SU-DHL-6 (cell line): ENCODE measurements around the gene TLCD5.

ENCODE experiments used
- H2AFZ ChIP-seq: fragments of 200-600 bp; sonication (generic); 2 replicates; pipeline ENCODE4 v1.6.1; 2014; ENCODE audit warnings: low read depth, mild to moderate bottlenecking, moderate library complexity, mixed read lengths, antibody characterized with exemption, low read length; ENCODE audit not compliant: severe bottlenecking
- H3F3A ChIP-seq: fragments of 200-600 bp; shearing (Covaris generic); 2 replicates; pipeline ENCODE4 v1.6.0; 2016; ENCODE audit warnings: antibody characterized with exemption, mild to moderate bottlenecking; ENCODE audit not compliant: insufficient read depth
- H3K27ac ChIP-seq: fragments of 200-600 bp; sonication (generic); 2 replicates; pipeline ENCODE4 v1.5.1; 2016; ENCODE audit warnings: low read depth, mild to moderate bottlenecking, low read length, moderate library complexity, mixed read lengths
- H3K27me3 ChIP-seq: fragments of 200-600 bp; sonication (generic), shearing (Covaris generic); 2 replicates; pipeline ENCODE4 v1.6.0; 2014; ENCODE audit warnings: mild to moderate bottlenecking, low read length
- H3K36me3 ChIP-seq: fragments of 200-600 bp; sonication (generic); 2 replicates; pipeline ENCODE4 v1.6.1; 2014; ENCODE audit warnings: mild to moderate bottlenecking, low read length, mixed read lengths
- H3K4me2 ChIP-seq: fragments of 300-600, 200-600 bp; shearing (Covaris generic), sonication (generic); 2 replicates; pipeline ENCODE4 v1.6.0; 2014; ENCODE audit warnings: low read length, low read depth, mild to moderate bottlenecking; ENCODE audit not compliant: poor library complexity, severe bottlenecking
- H3K4me3 ChIP-seq: fragments of 200-600 bp; sonication (generic); 2 replicates; pipeline ENCODE4 v1.5.1; 2014; ENCODE audit warnings: antibody characterized with exemption, low read length, mild to moderate bottlenecking, mixed read lengths; ENCODE audit not compliant: insufficient read depth, poor library complexity, severe bottlenecking
- H3K79me2 ChIP-seq: fragments of 200-600 bp; sonication (generic); 2 replicates; pipeline ENCODE4 v1.6.1; 2014; ENCODE audit warnings: mild to moderate bottlenecking, low read length, moderate library complexity; ENCODE audit not compliant: insufficient read depth
- H3K9ac ChIP-seq: fragments of 200-600 bp; sonication (generic); 2 replicates; pipeline ENCODE4 v1.7.0; 2014; ENCODE audit warnings: mild to moderate bottlenecking, low read length
- H3K9me2 ChIP-seq: fragments of 200-600 bp; sonication (generic); replicated peaks from 2 replicates; pipeline ENCODE4 v1.6.1; 2014; ENCODE audit warnings: low read length; ENCODE audit not compliant: insufficient read depth
- H3K9me3 ChIP-seq: fragments of 200-600 bp; sonication (generic); 2 replicates; pipeline ENCODE4 v1.6.1; 2014; ENCODE audit warnings: low read length, mixed read lengths; ENCODE audit not compliant: insufficient read depth
- H4K20me1 ChIP-seq: fragments of 200-600 bp; sonication (generic); 2 replicates; pipeline ENCODE4 v1.6.1; 2014; ENCODE audit warnings: low read depth, mild to moderate bottlenecking, antibody characterized with exemption, low read length, moderate library complexity, mixed read lengths
- CTCF ChIP-seq: fragments of 200-600 bp; sonication (generic); IDR thresholded peaks from one replicate; pipeline ENCODE4 v1.5.1; 2017; ENCODE audit warnings: antibody characterized with exemption, mild to moderate bottlenecking, low read length, moderate library complexity; ENCODE audit not compliant: insufficient read depth, poor library complexity, severe bottlenecking
- EZH2phosphoT487 ChIP-seq: fragments of 200-600 bp; sonication (generic), shearing (Covaris generic); conservative IDR thresholded peaks from 2 replicates; pipeline ENCODE4 v1.6.1; 2018; ENCODE audit warnings: mild to moderate bottlenecking, antibody characterized with exemption, low read length, moderate library complexity, mixed read lengths

TLCD5 gene

GRCh38 chr11:120293038-120293800 is 31.9 kb upstream of the TLCD5 start:
- no peaks in the 10 kb centered on the region for H3K9me2 ChIP-seq
- H3K79me2 ChIP-seq = no peaks in the 10 kb centered on the region
- no peaks in the 10 kb centered on the region for H3K27me3 ChIP-seq
- H3K27ac ChIP-seq = no peak overlapping the region
- H3F3A ChIP-seq = no peaks in the 10 kb centered on the region
- H3K9me3 ChIP-seq = no peaks in the 10 kb centered on the region
- no peak overlapping the region for H2AFZ ChIP-seq
- no peak overlapping the region for H3K9ac ChIP-seq
- no peaks in the 10 kb centered on the region for H3K36me3 ChIP-seq
- no peak overlapping the region for H3K4me3 ChIP-seq
- H4K20me1 ChIP-seq = no peaks in the 10 kb centered on the region
- no peak for TF ChIP-seq EZH2phosphoT487
- TF ChIP-seq CTCF = no peak
- H3K4me2 ChIP-seq = no peak overlapping the region

GRCh38 chr11:120294096-120294495 is 31.0 kb upstream of the TLCD5 start:
- H2AFZ ChIP-seq = no peak overlapping the region
- H3K9me3 ChIP-seq = no peaks in the 10 kb centered on the region
- H3K27me3 ChIP-seq = no peaks in the 10 kb centered on the region
- H3K4me2 ChIP-seq = no peak overlapping the region
- no peaks in the 10 kb centered on the region for H4K20me1 ChIP-seq
- no peaks in the 10 kb centered on the region for H3K36me3 ChIP-seq
- H3K4me3 ChIP-seq = no peak overlapping the region
- H3K9me2 ChIP-seq = no peaks in the 10 kb centered on the region
- H3K79me2 ChIP-seq = no peaks in the 10 kb centered on the region
- H3K9ac ChIP-seq = no peak overlapping the region
- no peaks in the 10 kb centered on the region for H3F3A ChIP-seq
- no peak for TF ChIP-seq CTCF
- no peak for TF ChIP-seq EZH2phosphoT487
- no peak overlapping the region for H3K27ac ChIP-seq

GRCh38 chr11:120295099-120295498 is 30.0 kb upstream of the TLCD5 start:
- no peaks in the 10 kb centered on the region for H3K9me2 ChIP-seq
- H3K4me2 ChIP-seq = no peak overlapping the region
- no peaks in the 10 kb centered on the region for H3K36me3 ChIP-seq
- no peaks in the 10 kb centered on the region for H3K9me3 ChIP-seq
- H3K9ac ChIP-seq = no peak overlapping the region
- no peak overlapping the region for H3K27ac ChIP-seq
- no peaks in the 10 kb centered on the region for H3F3A ChIP-seq
- no peak overlapping the region for H3K4me3 ChIP-seq
- TF ChIP-seq EZH2phosphoT487 (no peak), CTCF (no peak)
- H2AFZ ChIP-seq = no peak overlapping the region
- no peaks in the 10 kb centered on the region for H3K27me3 ChIP-seq
- H4K20me1 ChIP-seq = no peaks in the 10 kb centered on the region
- no peaks in the 10 kb centered on the region for H3K79me2 ChIP-seq
